Neural cell (in vitro differentiated cells): Measurements from ENCODE around the gene FAM117B. TPM values are rescaled to one million over a fixed set of nuclear protein-coding genes. Genes with fewer than 3 reads are reported as not detected.

Experiments
- H2AFZ ChIP-seq: fragments of 200-600, 300-800 bp; sonication (generic), shearing (Covaris generic); 2 replicates; pipeline ENCODE4 v1.6.0; 2014; ENCODE audit warnings: low read depth, mild to moderate bottlenecking, antibody characterized with exemption, low read length, moderate library complexity
- H3F3A ChIP-seq: fragments of 200-600 bp; shearing (Covaris generic); 2 replicates; pipeline ENCODE4 v1.6.1; 2016; ENCODE audit warnings: mild to moderate bottlenecking, moderate library complexity, mixed read lengths, antibody characterized with exemption, low read length; ENCODE audit not compliant: insufficient read depth, poor library complexity, severe bottlenecking
- H3K27ac ChIP-seq: fragments of 200-600, 300-800 bp; sonication (generic), shearing (Covaris generic); 2 replicates; pipeline ENCODE4 v1.5.1; 2014; ENCODE audit warnings: mild to moderate bottlenecking, low read length, moderate library complexity
- H3K27me3 ChIP-seq: fragments of 300-800, 200-600 bp; sonication (generic), shearing (Covaris generic); 2 replicates; pipeline ENCODE4 v1.6.0; 2014; ENCODE audit warnings: mild to moderate bottlenecking, low read depth, low read length, moderate library complexity; ENCODE audit not compliant: insufficient read depth
- H3K36me3 ChIP-seq: fragments of 300-800, 200-600 bp; sonication (generic), shearing (Covaris generic); 2 replicates; pipeline ENCODE4 v1.5.1; 2014; ENCODE audit warnings: mild to moderate bottlenecking, antibody characterized with exemption, low read length, moderate library complexity; ENCODE audit not compliant: insufficient read depth
- H3K4me2 ChIP-seq: fragments of 300-800, 200-600 bp; sonication (generic), shearing (Covaris generic); 2 replicates; pipeline ENCODE4 v1.6.0; 2014; ENCODE audit warnings: mild to moderate bottlenecking, low read length
- H3K4me3 ChIP-seq: fragments of 300-800, 200-600 bp; sonication (generic), shearing (Covaris generic); 2 replicates; pipeline ENCODE4 v1.5.1; 2014; ENCODE audit warnings: mild to moderate bottlenecking, low read length, moderate library complexity
- H3K79me2 ChIP-seq: fragments of 200-600 bp; shearing (Covaris generic); replicated peaks from 2 replicates; pipeline ENCODE4 v1.6.0; 2014; ENCODE audit warnings: mild to moderate bottlenecking, low read length, moderate library complexity; ENCODE audit not compliant: insufficient read depth
- H3K9ac ChIP-seq: fragments of 300-800, 200-600 bp; sonication (generic), shearing (Covaris generic); 2 replicates; pipeline ENCODE4 v1.6.1; 2016; ENCODE audit warnings: mild to moderate bottlenecking, low read length, mixed read lengths
- H3K9me2 ChIP-seq: fragments of 200-600 bp; shearing (Covaris generic); 2 replicates; pipeline ENCODE4 v1.6.1; 2016; ENCODE audit warnings: mild to moderate bottlenecking, low read length, mixed read lengths; ENCODE audit not compliant: insufficient read depth
- H3K9me3 ChIP-seq: fragments of 200-600, 300-800 bp; sonication (generic), shearing (Covaris generic); 2 replicates; pipeline ENCODE4 v1.6.1; 2016; ENCODE audit warnings: mild to moderate bottlenecking, mixed run types, low read length, moderate library complexity, mixed read lengths
- H4K20me1 ChIP-seq: fragments of 200-600 bp; shearing (Covaris generic); 2 replicates; pipeline ENCODE4 v1.6.1; 2016; ENCODE audit warnings: mild to moderate bottlenecking, mixed run types; ENCODE audit not compliant: insufficient read depth
- CTCF ChIP-seq: fragments of 450-650 bp; IDR thresholded peaks from 2 replicates; pipeline ENCODE4 v1.5.1; 2014; ENCODE audit warnings: antibody characterized with exemption, mild to moderate bottlenecking, moderate library complexity; ENCODE audit not compliant: poor library complexity, severe bottlenecking
- EP300 ChIP-seq: fragments of 450-650 bp; conservative IDR thresholded peaks from 2 replicates; pipeline ENCODE4 v1.6.1; 2014; ENCODE audit warnings: antibody characterized with exemption, mild to moderate bottlenecking, moderate library complexity; ENCODE audit not compliant: poor library complexity, severe bottlenecking
- EZH2 ChIP-seq: fragments of 200-600, 300-800 bp; shearing (Covaris generic), sonication (generic); IDR thresholded peaks from 2 replicates; pipeline ENCODE4 v1.6.1; 2014; ENCODE audit warnings: antibody characterized with exemption, low read length, borderline replicate concordance, mild to moderate bottlenecking; ENCODE audit not compliant: insufficient read depth, poor library complexity, severe bottlenecking
- MXI1 ChIP-seq: fragments of 450-650 bp; conservative IDR thresholded peaks from 2 replicates; pipeline ENCODE4 v1.6.1; 2014; ENCODE audit warnings: antibody characterized with exemption, mild to moderate bottlenecking; ENCODE audit not compliant: poor library complexity, severe bottlenecking
- POLR2AphosphoS5 ChIP-seq: IDR thresholded peaks from 2 replicates; pipeline ENCODE4 v1.6.1; 2012
- RAD21 ChIP-seq: fragments of 450-650 bp; conservative IDR thresholded peaks from 2 replicates; pipeline ENCODE4 v1.6.1; 2014; ENCODE audit warnings: antibody characterized with exemption, mild to moderate bottlenecking, moderate library complexity
- REST ChIP-seq: IDR thresholded peaks from 2 replicates; pipeline ENCODE4 v1.6.1; 2012; ENCODE audit warnings: borderline replicate concordance
- SMC3 ChIP-seq: fragments of 450-650 bp; conservative IDR thresholded peaks from 2 replicates; pipeline ENCODE4 v1.6.1; 2014; ENCODE audit warnings: antibody characterized with exemption, mild to moderate bottlenecking, moderate library complexity; ENCODE audit not compliant: poor library complexity
- TAF1 ChIP-seq: IDR thresholded peaks from 2 replicates; pipeline ENCODE4 v1.6.1; 2012; ENCODE audit warnings: low read depth
- polyA plus RNA-seq: library from polyadenylated mRNA; depleted of rRNA; stranded (reverse); fragments of >200 nt; gene quantifications from 2 replicates; pipeline ENCODE4 v1.2.3, GENCODE V29; 2014

The FAM117B gene
- polyA plus RNA-seq, 1 donor from 2014 or later: 32.9 TPM

GRCh38 chr2:202750763-202751427 is 116.1 kb downstream of the FAM117B start:
- Histone ChIP-seq H3K4me3 (no peak overlapping the region), H3K27ac (no peak overlapping the region), H3K9me3 (peaks cover 5% of the 10 kb centered on the region), H3F3A (no peaks in the 10 kb centered on the region), H3K9ac (no peak overlapping the region), H3K79me2 (no peaks in the 10 kb centered on the region), H3K4me2 (no peak overlapping the region), H4K20me1 (no peaks in the 10 kb centered on the region), H3K27me3 (no peaks in the 10 kb centered on the region), H3K9me2 (no peaks in the 10 kb centered on the region), H3K36me3 (peaks cover 4% of the 10 kb centered on the region), H2AFZ (no peak overlapping the region)
- no peak for TF ChIP-seq CTCF
- TF ChIP-seq EP300: no peak
- TF ChIP-seq MXI1: no peak
- no peak for TF ChIP-seq SMC3
- TF ChIP-seq TAF1: no peak
- no peak for TF ChIP-seq POLR2AphosphoS5
- no peak for TF ChIP-seq REST
- no peak for TF ChIP-seq RAD21
- TF ChIP-seq EZH2: no peak

- no peak for TF ChIP-seq TAF1
- no peak for TF ChIP-seq EP300
- TF ChIP-seq REST: no peak
- no peak for TF ChIP-seq RAD21
- no peak for TF ChIP-seq CTCF
- no peak for TF ChIP-seq MXI1
- no peak for TF ChIP-seq POLR2AphosphoS5
- TF ChIP-seq SMC3: no peak
- no peak for TF ChIP-seq EZH2
- H3K36me3 ChIP-seq: peaks cover 5% of the 10 kb centered on the region
- no peak overlapping the region for H3K9ac ChIP-seq
- H3K4me3 ChIP-seq: no peak overlapping the region
- H3K79me2 ChIP-seq: no peaks in the 10 kb centered on the region
- no peaks in the 10 kb centered on the region for H3K27me3 ChIP-seq
- no peak overlapping the region for H3K4me2 ChIP-seq
- H3K27ac ChIP-seq: no peak overlapping the region
- H2AFZ ChIP-seq: no peak overlapping the region
- no peaks in the 10 kb centered on the region for H3F3A ChIP-seq
- peaks cover 5% of the 10 kb centered on the region for H3K9me3 ChIP-seq
- no peaks in the 10 kb centered on the region for H3K9me2 ChIP-seq
- no peaks in the 10 kb centered on the region for H4K20me1 ChIP-seq
Observed at GRCh38 chr2:202752071-202752470, 117.3 kb downstream of the FAM117B start.
